Raji (cell line): ENCODE data around the gene ADGRL3.

ENCODE experiments used
- POLR2A ChIP-seq: IDR thresholded peaks from 2 replicates; pipeline ENCODE4 v1.6.1; 2011; ENCODE audit warnings: low read depth, low read length, control low read depth; ENCODE audit not compliant: insufficient read depth

The ADGRL3 gene

DNA sequence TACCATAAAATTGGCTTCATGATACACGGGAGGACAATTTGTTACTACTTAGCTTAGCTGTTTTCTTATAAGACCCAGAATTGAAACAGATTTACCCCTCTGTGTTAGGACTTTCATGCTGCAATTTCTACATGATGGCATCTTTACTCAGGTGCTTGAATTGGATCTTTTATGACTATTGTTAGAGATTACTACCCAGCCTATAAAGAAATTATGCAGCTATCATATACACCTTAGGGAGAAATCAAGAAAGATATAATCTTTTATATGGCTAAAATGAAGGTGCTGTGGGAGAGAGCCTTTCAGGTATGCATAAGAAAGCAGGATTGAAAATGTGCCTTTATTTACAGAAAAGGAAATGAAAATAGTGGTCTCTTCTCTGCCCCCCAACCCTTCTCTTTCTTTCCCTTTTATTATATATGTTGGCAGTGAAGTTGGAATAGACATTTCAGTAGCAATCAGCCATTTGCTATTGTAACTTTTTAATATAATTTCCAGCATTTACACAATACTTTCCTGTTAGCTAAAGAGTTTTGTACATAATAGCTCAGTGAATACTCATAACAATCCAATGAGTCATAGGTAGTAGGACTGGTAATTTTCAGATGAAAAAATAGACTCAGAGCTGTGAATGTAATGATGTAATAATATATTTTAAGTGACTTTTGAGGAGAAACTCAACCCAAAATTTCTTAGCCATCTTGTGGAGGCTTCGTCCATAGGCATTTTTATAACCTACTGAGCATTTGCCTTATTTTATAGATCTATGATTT, 311.8 kb downstream of the ADGRL3 start:
- no peak for TF ChIP-seq POLR2A

GRCh38 chr4:61514991-61515390, 314.9 kb downstream of the ADGRL3 start:
- TF ChIP-seq POLR2A, result no peak

DNA sequence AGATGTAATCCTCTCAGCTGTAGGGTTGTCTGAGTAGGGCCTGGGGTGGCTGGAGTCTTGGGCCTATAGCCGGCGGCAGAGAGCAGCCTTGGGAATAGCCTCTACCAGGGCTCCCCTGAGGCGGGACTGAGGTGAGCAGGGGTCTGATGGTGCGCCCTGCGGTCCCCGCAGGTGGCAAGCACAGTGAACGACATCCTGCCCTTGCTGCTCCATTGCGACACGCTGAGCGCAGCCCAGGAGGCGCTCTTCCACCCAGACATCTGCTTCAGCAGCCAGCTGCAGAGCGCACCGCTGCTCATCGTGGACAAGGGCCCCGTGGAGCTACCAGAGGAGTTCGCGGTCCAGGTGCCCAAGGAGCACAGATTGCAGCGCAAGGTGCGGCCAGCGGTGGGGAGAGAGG, 317.0 kb downstream of the ADGRL3 start:
- no peak for TF ChIP-seq POLR2A

- TF ChIP-seq POLR2A, result no peak
Measured at GRCh38 chr4:61520166-61520565, 320.0 kb downstream of the ADGRL3 start.

DNA sequence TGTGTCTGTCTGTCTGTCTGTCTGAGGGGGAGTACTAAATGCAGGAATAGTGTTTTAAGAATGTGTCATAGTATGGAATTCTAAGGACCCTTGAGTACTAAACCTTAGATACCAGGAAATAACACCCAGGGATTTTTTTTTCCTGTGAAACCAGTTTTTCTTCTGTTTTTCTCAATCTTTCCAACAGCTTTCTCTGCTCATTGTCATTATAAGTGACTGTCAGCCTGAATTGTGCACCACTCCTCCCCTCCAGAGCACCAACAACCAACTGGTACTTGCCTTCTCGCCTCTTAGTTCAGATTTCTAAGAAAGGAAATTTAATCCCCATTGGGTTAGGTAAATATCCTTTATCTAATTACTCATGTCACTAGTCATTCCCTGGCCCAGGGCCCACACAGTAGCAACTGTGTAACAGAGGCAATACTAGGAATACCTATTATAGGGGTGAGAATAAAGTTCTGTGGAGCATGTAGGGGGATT, 320.6 kb downstream of the ADGRL3 start:
- no peak for TF ChIP-seq POLR2A

DNA sequence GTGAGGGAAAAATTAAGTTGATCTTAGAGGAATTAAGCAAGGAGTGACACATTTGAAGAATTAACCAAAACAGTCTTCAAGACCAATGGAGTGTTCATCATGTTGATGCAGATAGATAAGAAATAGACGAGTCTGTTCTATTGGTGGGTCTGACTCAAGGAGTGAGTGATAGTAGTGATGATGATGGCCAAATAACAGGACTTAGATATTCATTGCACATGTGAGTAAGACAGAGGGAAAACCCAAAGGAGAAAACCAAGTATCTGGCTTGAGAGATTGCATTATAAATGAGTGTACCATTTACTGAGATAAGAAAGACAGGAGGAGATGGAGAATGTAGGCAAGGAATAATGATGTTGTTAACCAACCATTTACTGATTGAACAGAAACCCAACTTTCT, 321.3 kb downstream of the ADGRL3 start:
- no peak for TF ChIP-seq POLR2A

GRCh38 chr4:61522312-61522711, 322.2 kb downstream of the ADGRL3 start:
- TF ChIP-seq POLR2A, result no peak

- no peak for TF ChIP-seq POLR2A
Measured at GRCh38 chr4:61527888-61528287, 327.8 kb downstream of the ADGRL3 start.

DNA sequence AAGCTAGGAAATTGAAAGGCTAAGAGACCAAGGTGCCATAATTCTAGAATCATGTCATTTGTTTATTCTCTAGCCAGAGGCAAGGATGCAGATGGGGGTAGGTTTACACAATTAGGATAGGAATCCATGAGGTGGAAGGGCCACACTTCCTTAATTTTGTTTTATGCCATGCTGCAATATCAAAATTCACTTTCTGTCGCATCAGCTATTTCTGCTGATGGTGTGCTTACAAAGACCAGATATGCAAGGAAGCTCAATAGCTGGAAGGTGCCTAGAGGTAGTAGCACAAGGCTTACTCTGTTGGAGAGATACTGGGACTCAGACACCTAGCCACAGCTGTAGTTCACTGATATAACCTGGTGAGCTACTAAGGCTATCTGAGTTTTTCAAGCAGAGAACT, 328.5 kb downstream of the ADGRL3 start:
- TF ChIP-seq POLR2A, result no peak

DNA sequence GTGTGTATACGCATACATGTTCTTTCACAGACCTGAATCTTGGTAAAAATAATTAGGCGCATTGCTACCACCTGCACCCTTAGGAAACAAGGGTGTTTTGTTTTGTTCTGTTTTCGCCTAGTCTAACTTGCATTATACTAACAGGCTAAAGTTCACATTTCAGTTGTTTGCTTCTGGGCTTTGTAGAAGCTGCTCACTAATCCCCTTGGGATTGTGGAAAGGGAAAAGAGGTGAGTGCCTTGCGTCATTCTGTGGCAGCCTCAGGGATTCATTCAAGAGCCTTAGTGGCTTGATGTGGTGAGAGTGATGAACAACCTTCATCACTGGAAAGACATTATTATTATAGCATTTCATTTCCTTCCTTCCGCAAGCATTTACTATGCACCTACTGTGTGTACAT, 331.1 kb downstream of the ADGRL3 start:
- TF ChIP-seq POLR2A, result no peak

GRCh38 chr4:61532336-61533000, 332.3 kb downstream of the ADGRL3 start:
- TF ChIP-seq POLR2A, result no peak

DNA sequence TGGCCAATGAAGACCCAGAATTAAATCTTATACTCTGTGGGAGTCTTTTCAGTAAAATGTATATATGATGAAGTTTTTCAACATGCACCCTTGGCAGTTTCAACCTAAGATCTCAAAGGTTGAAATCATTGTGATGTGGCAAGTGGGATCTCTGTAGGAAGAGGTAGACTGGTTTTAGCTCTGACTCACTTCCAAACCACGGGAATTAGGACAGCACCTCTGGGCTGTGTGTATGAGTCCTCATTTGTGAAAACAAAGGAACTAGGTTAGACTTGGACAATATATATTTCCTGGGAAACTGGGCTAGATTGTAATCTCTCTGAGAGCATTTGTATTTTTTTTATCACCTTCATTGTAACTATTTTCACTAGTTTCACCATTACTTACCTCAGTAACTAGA, 333.0 kb downstream of the ADGRL3 start:
- no peak for TF ChIP-seq POLR2A

- no peak for TF ChIP-seq POLR2A
Measured at GRCh38 chr4:61540944-61541343, 340.8 kb downstream of the ADGRL3 start.

GRCh38 chr4:61541459-61541858, 341.3 kb downstream of the ADGRL3 start:
- no peak for TF ChIP-seq POLR2A

DNA sequence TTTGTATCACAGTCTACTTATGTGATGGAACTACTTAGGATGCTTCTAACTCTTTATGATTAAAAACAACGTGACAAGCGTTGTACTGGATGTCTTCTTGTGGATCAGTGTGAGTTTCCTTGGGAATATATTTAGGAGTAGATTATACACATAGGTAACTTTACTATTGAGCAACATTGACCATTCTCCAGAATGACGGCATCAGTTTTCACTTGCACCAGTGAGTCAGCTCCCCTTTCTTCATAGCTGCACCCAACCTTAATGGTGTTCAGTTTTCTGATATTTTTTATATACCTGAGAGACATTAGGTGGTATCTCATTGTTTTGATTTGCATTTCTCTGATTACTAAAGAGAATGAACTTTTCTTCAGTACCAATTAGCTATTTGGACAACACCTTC, 343.9 kb downstream of the ADGRL3 start:
- no peak for TF ChIP-seq POLR2A

DNA sequence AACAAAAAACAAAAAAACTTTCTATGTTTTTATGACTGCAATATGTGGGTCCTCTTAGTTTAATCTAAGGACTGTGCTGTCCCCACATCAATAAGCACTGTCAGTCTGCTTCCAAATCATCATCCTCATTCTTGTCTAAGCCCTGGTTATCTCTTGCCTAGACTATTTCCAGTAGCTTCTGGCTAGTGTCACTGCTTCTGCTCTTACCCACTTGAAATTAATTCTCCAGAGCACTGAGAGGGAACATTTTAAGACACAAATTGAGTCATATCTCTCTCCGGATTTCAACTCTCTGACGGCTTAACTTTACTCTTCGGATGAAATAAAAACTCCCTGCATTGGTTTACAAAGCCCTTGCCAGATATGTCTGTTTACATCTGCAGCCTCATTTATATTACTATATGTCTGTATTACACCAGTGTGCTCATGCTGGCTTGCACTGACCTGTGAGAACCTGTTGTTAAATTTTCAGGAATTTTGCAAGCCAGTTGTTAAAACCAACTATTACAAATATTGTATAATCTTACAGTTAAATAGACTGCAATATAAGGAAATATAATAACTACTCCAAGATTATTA, 345.9 kb downstream of the ADGRL3 start:
- no peak for TF ChIP-seq POLR2A
